Panc1 (cell line): Measurements from ENCODE around the gene HELZ.
"Not testable (repeated sequence)": the region's sequence is repeated elsewhere in the genome, so short reads cannot be mapped to it uniquely, and the experiment has no call there.

Experiments used
- CTCF ChIP-seq: fragments of 450-650 bp; IDR thresholded peaks from 2 replicates; pipeline ENCODE4 v1.5.1; 2017; ENCODE audit warnings: mild to moderate bottlenecking
- TCF7L2 ChIP-seq: IDR thresholded peaks from 2 replicates; pipeline ENCODE4 v1.6.1; 2011; ENCODE audit warnings: mild to moderate bottlenecking, low read depth, low read length, inconsistent platforms

GRCh38 chr17:67104641-67105040, 140.4 kb downstream of the HELZ start:
- TF ChIP-seq CTCF, TCF7L2: not testable (repeated sequence)
